Mesenteric fat pad (tissue), 1 donor: ENCODE measurements around the gene IRF5. TPM values are rescaled to one million over a fixed set of nuclear protein-coding genes. Genes with fewer than 3 reads are reported as not detected.
"Not testable (repeated sequence)": the region's sequence is repeated elsewhere in the genome, so short reads cannot be mapped to it uniquely, and the experiment has no call there.

Experiments used
- DNase-seq: peaks from one replicate; pipeline ENCODE4 v3.0.0-alpha.2; 2020; ENCODE audit warnings: low spot score
- total RNA-seq: library from RNA; stranded (reverse); fragmentation: NEBNext Ultra II Directional; extraction: Animal tissue kit (Norgen Biotek cat#: 25700); gene quantifications from one replicate; pipeline ENCODE4 v1.2.1, GENCODE V29; 2021
- donor health status: DM: yes; HTN: yes; CAD: no.

Gene IRF5
- total RNA-seq, 1 donor from 2014 or later: 17.3 TPM

DNA sequence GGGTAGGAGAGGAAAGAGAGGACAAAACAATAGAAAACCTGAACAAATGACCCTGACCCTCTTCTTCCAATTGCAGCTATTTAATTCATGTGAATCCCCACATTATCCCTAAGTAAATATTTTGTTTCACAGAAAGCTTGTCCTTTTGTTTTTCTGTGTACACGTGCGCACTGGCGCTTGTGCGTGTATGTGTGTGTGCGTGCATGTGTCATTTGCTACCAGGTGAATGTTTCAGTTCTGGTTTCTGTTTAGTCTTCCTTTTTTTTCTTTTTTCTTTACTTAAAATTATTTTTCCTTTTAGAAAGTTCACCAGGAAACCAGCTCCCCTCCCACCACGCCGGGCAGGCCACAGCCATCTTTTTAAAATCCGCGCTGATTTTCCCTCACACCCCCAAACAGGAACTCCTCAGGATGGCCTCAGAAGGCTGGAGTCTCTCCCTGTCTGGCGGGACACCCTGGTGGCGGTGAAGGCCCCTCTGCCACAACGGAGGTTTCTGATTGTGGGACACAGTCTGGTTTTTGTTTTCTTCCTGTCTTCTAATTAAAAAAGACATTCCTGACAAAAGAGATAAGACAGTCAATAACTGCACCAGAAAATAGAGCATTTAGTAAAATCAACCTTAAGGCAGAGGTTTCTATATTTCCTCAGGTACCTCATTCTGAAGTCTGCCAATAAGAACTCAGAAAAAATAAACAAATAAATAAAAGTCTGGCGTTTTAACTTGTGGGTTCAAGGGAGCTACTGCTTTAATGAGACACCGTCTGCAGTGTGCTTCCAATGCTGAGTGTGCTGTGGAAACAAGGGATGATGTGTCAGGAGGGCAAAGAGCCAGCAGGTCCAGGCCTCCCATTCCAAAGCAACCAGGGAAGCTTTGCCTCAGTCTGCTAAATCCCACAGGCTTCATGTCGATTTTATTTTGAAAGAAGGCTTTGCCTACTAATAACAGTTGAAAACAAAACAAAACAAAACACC, 17.4 kb downstream of the IRF5 start:
- no peak for DNase-seq

DNA sequence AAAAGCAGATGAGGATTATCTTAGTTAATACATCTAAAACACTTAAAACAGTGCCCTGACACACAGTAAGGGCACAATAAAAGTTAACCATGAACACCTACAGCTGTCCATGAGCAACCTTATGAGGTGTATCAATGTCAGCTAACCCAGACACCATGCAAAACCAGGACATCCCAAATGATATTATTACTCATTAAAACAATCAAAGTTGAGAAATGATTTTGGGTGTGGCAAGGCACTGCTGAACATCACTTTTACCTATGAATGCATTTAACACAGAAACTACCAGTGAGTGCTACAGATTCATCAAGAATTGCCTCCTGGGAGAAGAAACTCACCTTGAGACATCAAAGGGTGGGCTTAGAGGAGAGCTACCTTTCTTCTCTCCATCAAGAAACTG, 18.3 kb downstream of the IRF5 start:
- DNase-seq: no peak

DNA sequence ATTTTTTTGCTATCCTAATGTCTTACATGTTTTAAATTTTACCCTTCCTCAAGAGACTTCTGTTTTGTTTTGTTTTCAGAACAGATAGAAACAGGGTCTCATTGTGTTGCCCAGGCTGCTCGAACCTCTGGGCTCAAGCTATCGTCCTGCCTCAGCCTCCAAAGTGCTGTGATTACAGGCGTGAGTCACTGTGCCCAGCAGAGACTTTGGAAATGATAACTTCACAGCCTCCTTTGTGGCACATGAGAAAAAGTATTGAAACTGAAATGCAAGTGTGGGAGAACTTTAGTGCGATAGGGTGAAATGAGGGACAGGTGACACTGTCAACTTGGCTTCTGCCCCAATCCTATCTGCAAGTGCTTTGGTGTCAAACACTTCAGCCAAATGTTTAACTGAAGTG, 21.6 kb downstream of the IRF5 start:
- DNase-seq: no peak

DNA sequence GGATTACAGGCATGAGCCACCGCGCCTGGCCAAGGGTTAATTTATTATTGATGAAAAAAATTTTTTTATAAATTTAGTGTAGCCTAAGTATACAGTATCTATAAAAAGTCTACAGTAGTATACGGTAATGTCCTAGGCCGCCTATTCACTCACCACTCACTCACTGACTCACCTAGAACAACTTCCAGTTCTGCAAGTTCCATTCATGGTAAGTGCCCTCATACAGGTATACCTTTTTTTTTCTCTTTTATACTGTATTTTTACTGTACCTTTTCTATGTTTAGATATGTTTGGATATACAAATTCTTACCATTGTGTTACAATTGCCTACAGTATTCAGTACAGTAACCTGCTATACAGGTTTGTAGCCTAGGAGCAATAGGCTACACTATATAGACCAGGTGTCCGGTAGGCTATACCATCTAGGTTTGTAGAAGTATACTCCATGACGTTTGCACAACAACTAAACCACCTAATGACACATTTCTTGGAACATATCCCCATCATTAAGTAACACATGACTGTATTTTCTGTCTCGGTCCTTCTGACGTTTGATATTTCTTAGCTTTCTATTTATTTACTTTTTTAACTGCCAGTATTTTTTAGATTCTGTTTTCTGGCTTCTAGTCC, 23.4 kb downstream of the IRF5 start:
- DNase-seq: no peak

DNA sequence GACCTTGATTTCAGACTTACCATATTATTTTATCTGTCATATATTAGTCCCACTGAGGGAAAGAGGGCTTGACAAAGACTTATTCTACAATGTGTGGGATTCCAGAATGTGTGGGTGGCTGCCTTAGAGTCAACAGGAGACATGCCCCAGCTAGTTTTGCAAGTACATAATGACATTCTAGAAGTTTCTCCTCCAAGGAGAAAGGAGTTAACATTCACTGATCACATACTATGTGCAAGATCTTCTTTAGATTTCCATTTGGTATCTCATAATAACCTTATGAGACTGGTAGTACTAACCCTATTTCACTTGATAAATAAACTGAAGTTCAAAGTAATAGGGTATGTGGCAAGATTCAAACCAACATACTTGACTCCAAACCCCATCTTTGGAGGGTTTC, 25.2 kb downstream of the IRF5 start:
- no peak for DNase-seq

DNA sequence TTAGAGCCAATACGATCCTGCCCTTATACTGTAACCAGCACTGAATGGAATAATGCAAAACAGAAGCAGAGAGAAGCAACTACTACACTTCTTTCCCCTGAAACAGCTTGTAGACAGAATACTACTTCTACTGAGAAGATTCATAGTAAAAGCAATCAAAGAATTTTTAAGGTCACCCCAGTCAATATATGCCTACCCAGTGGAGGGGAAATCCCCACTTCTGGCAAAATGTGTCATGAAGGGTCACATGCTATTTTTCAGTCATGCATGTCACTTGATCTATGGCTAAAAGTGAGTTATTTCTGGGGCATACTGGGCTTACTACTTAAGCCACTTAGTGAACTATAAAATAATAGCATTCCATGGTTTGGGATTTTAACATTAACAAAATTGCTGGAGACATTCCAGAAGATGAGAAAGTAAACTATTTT, 25.6 kb downstream of the IRF5 start:
- no peak for DNase-seq

DNA sequence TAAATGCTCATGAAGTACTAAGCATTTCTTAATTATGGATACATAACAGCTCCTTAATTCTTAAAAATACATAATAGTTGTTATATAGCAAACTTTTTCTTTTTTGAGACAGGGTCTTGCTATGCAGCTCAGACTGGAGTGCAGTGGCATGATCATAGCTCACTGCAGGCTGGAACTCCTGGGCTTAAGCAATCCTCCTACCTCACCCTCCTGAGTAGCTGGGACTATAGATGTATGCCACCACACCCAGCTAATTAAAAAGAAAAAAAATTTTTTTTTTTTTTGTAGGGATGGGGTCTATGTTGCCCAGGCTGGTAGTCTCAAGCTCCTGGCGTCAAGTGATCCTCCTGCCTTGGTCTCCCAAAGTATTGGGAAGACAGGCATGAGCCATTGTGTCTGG, 30.9 kb downstream of the IRF5 start:
- DNase-seq: no peak

DNA sequence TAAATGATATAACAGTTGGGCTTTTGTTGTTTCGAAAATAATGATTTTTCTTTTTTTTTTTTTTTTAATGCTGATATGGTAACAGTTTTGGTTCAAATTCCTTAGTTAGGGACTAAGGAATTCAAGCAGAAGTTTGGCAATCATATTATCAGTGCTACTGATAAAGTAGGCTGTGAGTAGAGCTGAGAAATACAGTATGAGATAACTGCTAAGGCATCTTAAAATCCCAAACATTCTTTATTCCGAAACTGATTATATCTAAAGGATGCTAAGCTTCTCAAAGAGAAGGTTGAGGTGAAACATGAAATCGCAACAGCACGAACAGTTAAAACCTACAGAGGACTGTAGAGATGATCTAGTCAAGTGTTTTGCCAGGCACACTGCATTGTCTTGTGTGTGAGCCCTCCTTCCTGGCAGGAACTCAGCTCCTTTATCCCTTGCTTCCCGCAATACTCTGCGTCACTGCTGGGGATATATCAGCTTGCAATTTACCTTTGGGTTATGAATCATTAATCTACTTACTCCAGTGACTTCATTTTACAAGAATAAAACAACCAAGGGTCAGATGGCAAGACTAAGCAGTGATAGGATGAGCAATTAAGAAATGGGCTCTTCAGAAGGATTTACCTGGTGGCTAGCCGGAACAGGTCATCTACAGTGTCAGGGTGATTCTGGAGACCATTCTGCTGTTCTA, 36.7 kb downstream of the IRF5 start:
- no peak for DNase-seq

DNA sequence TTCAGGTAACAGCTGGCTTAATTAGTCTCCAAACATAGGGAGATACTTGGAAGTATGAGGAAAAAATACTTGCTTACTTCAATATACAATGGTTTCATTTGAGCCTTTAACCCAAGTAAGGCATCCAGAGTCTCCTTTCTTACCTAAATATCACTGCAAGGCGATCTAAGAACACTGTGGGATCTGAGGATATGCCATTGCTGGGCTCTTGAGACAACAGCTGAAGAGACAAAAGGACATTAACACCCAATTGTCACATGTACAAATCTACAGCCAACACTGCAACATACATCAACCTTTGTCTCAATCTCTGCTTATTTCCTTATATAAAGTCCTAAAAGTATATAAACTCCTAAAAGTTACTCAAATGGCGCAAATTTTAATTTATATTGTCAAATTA, 44.4 kb downstream of the IRF5 start:
- DNase-seq: no peak

DNA sequence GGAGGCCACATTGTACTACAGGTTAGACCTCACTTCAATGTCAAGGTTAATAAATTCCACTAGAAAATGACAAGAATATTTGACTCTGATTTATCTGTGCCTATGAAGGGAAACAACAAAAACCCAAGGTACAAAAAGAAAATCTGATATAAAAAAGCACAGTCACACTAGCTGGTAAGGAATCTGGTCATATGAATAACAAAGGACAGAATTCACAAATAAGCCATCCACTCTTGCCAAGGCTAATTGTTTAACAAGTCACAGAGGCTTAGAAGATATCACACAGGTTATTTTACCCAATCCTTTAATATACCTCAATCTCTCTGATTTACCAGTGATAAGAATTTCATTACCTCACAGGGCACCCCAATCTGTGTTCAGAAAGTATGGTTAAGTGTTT, 47.9 kb downstream of the IRF5 start:
- no peak for DNase-seq

DNA sequence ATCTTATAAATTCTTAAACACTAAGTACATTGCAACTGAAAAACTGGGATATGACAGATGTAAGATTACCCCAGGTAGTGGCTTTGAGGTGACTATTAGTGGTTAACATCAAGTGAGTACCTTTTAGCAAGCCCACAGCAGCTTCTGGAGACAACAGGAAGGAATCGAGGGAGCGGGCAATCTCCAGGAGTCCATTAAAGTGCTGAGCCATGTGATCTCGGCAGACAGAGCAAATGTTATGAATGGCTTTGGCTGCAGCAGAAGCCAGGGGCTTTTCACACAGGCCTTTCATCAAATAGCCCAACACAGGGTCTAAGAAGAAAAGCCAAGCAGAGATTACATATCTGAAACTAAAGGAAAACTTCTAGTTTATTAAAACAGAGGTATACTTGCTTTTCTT, 48.9 kb downstream of the IRF5 start:
- no peak for DNase-seq

DNA sequence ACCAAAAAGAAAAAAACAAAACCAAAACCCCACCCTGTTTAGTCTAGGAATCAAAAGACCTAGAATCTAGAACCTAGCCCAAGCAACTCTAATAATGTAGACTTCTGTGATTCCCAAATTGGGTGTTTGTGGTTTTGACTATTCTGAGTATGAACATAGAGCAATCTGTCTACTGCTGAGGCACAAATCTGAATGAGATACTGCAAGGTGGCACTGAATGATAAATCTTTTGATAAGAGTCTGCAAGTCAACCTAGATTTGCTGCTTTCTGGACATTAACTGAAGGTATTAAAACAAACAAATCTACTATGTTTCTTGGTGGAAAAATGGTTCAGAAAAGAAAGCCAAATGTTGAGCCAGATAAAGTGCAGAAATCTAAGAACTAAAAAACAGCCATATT, 50.6 kb downstream of the IRF5 start:
- DNase-seq: no peak

DNA sequence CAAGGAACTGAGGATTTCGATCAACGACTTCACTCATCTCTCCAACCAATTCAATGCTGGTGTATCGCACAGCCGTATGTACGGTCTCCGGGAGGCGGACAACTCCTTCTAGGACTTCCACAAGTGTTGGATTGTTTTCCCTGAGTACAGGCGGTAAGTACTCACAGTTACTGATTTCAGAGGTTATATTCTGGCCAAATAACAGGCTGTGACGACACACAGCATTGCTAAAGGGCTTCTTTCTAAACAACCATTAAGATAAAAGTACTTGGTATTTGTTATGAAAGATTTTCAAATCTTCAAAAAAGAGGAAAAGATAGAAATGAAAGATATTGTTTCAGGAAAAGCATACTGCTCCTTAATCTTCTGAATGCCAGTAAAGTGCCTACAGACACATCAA, 52.2 kb downstream of the IRF5 start:
- no peak for DNase-seq

DNA sequence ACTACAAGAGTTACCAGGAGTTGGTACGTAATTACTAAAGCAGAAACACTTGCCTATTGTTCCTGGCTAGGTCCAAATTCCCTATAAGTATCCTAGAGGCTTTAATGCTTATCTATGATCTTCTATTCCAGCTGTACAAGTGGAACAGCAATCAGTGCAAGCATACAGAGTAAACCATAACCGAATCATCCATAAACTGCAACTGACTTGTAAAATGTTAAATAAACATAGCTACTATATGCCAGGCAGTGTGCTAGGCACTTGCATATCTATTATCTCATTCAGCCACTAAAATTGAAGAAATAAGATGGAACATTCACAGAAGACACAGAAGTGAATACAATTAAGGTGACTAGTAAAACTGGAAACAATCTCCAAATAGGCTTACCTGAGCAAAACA, 55.7 kb downstream of the IRF5 start:
- no peak for DNase-seq

DNA sequence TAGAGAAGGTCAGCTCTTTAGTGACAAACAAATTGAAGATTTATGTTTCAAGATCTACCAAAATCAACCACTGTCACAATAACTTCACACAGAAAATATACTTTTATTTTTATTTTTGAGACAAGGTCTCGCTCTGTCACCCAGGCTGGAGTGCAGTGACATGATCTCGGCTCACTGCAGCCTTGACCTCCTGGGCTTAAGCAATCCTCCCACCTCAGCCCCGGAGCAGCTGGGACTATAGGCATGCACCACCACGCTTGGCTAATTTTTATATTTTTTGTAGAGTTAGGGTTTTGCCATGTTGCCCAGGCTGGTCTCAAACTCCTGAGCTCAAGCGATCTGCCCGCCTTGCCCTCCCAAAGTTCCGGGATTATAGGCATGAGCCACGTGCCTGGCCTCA, 56.8 kb downstream of the IRF5 start:
- not testable (repeated sequence) for DNase-seq

DNA sequence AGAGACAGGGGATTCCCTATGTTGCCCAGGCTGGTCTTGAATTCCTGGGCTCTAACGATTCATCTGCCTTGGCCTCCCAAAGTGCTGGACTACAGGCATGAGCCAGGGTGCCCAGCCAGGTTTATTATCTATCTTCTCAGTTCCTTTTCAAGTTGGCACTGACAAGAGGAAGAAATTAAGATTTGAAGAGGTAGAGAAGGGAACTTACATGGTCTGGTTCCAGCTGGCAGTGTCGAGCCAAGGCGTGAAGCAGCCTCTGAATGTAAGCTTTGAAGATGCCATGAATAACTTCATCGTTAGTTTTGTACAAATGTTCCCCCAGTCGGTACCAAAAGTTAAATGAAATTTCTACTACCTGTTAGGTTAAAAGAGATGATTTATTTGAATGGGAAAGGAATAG, 59.5 kb downstream of the IRF5 start:
- DNase-seq: no peak

Other genes with a start within 250 kb of the IRF5 start
- gene CALU, start 198.6 kb upstream of the IRF5 start, total RNA-seq: 169 TPM
- gene OPN1SW, start 162.1 kb upstream of the IRF5 start, total RNA-seq: not detected
- 6.8 TPM for gene CCDC136, start 146.0 kb upstream of the IRF5 start, total RNA-seq
- 16.2 TPM for gene FLNC, start 107.5 kb upstream of the IRF5 start, total RNA-seq
- gene ATP6V1F, start 75.1 kb upstream of the IRF5 start, total RNA-seq: 160 TPM
- gene KCP, start 27.2 kb upstream of the IRF5 start, total RNA-seq: 5.1 TPM
- gene TNPO3, start 117.2 kb downstream of the IRF5 start, total RNA-seq: 34.7 TPM
- 9.7 TPM for gene TSPAN33, start 206.8 kb downstream of the IRF5 start, total RNA-seq